Esophagus squamous epithelium (tissue), 5 donors: ENCODE data around the gene ALDH1L1. TPM values are rescaled to one million over a fixed set of nuclear protein-coding genes. Genes with fewer than 3 reads are reported as not detected.

Source experiments
- DNase-seq: peaks from one replicate; lab custom pipeline; 2025; lab: John Stamatoyannopoulos, UW
- H3K27ac ChIP-seq, 4 donors: fragments of 200-600 bp; sonication (generic); one replicate each; pipeline ENCODE4 v1.5.1; 2016 to 2019; ENCODE audit warnings: mild to moderate bottlenecking in 1 of 4
- H3K27me3 ChIP-seq, 4 donors: fragments of 200-600 bp; sonication (generic); 1 replicate in 3 of 4; 2 replicates in 1 of 4; pipeline versions ENCODE4 v1.5.1 to v1.6.0; 2017 to 2021; ENCODE audit warnings: antibody characterized with exemption in 1 of 4
- H3K36me3 ChIP-seq, 3 donors: fragments of 200-600 bp; sonication (generic); one replicate each; pipeline ENCODE4 v1.5.1; 2016 to 2019
- H3K4me1 ChIP-seq, 3 donors: fragments of 200-600 bp; sonication (generic); one replicate each; pipeline ENCODE4 v1.5.1; 2017 to 2019
- H3K4me3 ChIP-seq, 4 donors: fragments of 200-600 bp; sonication (generic); 1 replicate in 3 of 4; 2 replicates in 1 of 4; pipeline ENCODE4 v1.5.1; 2016 to 2019; ENCODE audit warnings: mild to moderate bottlenecking in 2 of 4, moderate library complexity in 1 of 4
- H3K9me3 ChIP-seq, 3 donors: fragments of 200-600 bp; sonication (generic); one replicate each; pipeline ENCODE4 v1.5.1; 2016 to 2019
- CTCF ChIP-seq, 6 experiments: fragments of 450-650 bp in 4 of 6; fragments of 200-600 bp in 2 of 6; sonication (generic) in 2 of 6; IDR thresholded peaks; one replicate each; pipeline ENCODE4 v1.5.1; 2016 to 2019; ENCODE audit warnings: antibody characterized with exemption in 6 of 6, mild to moderate bottlenecking in 4 of 6, moderate library complexity in 4 of 6
- POLR2A ChIP-seq, 4 donors: fragments of 450-650 bp; IDR thresholded peaks; one replicate each; pipeline ENCODE4 v1.6.1; 2017; ENCODE audit warnings: antibody characterized with exemption in 4 of 4, mild to moderate bottlenecking in 4 of 4, moderate library complexity in 3 of 4
- WGBS, 2 donors: methylation state at CpG; one replicate each; pipeline ENCODE4 v1.1.5; 2018; 5-methylcytosine and 5-hydroxymethylcytosine counted together
- intact Hi-C: fragments of 100-400 bp; cut with DNase I; formaldehyde crosslinking; loops from one replicate; pipeline ENCODE4 v1.15.0; 2022
- total RNA-seq, 4 donors: library from RNA; depleted of rRNA; stranded (reverse); fragments of >200 nt; gene quantifications; one replicate each; pipeline ENCODE4 v1.1.0, GENCODE V29; 2016
- donor health status: DM: yes; HTN: yes; CAD: no.

Gene ALDH1L1
- total RNA-seq: 10 to 100 TPM in 1 of 4 donors, 1 to 10 TPM in 3; 1.6 to 19.3 (median 4.4) TPM

- peak; percentile 22 for DNase-seq
- no peaks in the 10 kb centered on the region for H3K36me3 ChIP-seq
- peaks cover 4 to 30% (median 12%) of the 10 kb centered on the region in 3 donors for H3K4me1 ChIP-seq
- peak within 1 kb of the TSS; percentile 40 to 76 (median 60) for H3K4me3 ChIP-seq
- H3K27ac ChIP-seq: peak within 1 kb of the TSS; percentile 57 to 88 (median 74)
- TF ChIP-seq CTCF (IDR thresholded peaks at IDR 0.05) (no peak), POLR2A (IDR thresholded peaks at IDR 0.05) (peak in 2 of 4 donors; percentile 20 to 47)
- no peaks in the 10 kb centered on the region for H3K9me3 ChIP-seq
- 9 to 12% methylated on average over 24 to 28 of the region's 54 CpGs for WGBS, 2 donors
- peaks cover 0 to 25% (median 0%) of the 10 kb centered on the region in 4 donors for H3K27me3 ChIP-seq
- intact Hi-C loops: no loop called here
Measured at GRCh38 chr3:126180477-126181397, at the start of gene ALDH1L1. Gene ALDH1L1 (minus strand): TSS chr3:126180586. CDS start chr3:126160979, 19,607 bp downstream.

GRCh38 chr3:126226374-126226773 is 46.0 kb upstream of the ALDH1L1 start:
- no peak overlapping the region for H3K27ac ChIP-seq
- no peaks in the 10 kb centered on the region for H3K4me1 ChIP-seq
- intact Hi-C loops: no loop called here
- 45 to 72% methylated on average over 1 of the region's 1 CpG for WGBS, 2 donors
- H3K36me3 ChIP-seq: no peaks in the 10 kb centered on the region
- H3K9me3 ChIP-seq: no peaks in the 10 kb centered on the region
- no peak for DNase-seq
- TF ChIP-seq CTCF (IDR thresholded peaks at IDR 0.05) (no peak), POLR2A (IDR thresholded peaks at IDR 0.05) (no peak)
- no peak overlapping the region for H3K4me3 ChIP-seq
- H3K27me3 ChIP-seq: peaks cover 0 to 6% (median 0%) of the 10 kb centered on the region in 4 donors

GRCh38 chr3:126216416-126216815 is 36.0 kb upstream of the ALDH1L1 start:
- peaks cover 0 to 58% (median 0%) of the 10 kb centered on the region in 4 donors for H3K27me3 ChIP-seq
- no peak overlapping the region for H3K4me3 ChIP-seq
- H3K9me3 ChIP-seq: no peaks in the 10 kb centered on the region
- H3K27ac ChIP-seq: no peak overlapping the region
- no peaks in the 10 kb centered on the region for H3K36me3 ChIP-seq
- intact Hi-C loops: no loop called here
- DNase-seq: no peak
- 38 to 40% methylated on average over 1 of the region's 1 CpG for WGBS, 2 donors
- TF ChIP-seq POLR2A (IDR thresholded peaks at IDR 0.05): no peak
- peaks cover 10 to 18% (median 12%) of the 10 kb centered on the region in 3 donors for H3K4me1 ChIP-seq

GRCh38 chr3:126213379-126214028 is 33.1 kb upstream of the ALDH1L1 start:
- TF ChIP-seq POLR2A (IDR thresholded peaks at IDR 0.05) (no peak), CTCF (IDR thresholded peaks at IDR 0.05) (peak in 1 of 6 experiments; percentile 0)
- Histone ChIP-seq H3K36me3 (no peaks in the 10 kb centered on the region), H3K4me1 (peaks cover 12 to 23% (median 12%) of the 10 kb centered on the region in 3 donors), H3K9me3 (no peaks in the 10 kb centered on the region), H3K27me3 (peaks cover 0 to 61% (median 0%) of the 10 kb centered on the region in 4 donors), H3K27ac (peak overlapping the region; percentile 45 to 75 (median 54)), H3K4me3 (peak overlapping the region; percentile 31 to 64 (median 48))
- DNase-seq: no peak
- 20% methylated on average over 2 of the region's 50 CpGs; no CpG with 5 or more reads in 1 of the 2 donors for WGBS, 2 donors
- intact Hi-C loops: no loop called here

- H3K4me1 ChIP-seq: peaks cover 12 to 29% (median 15%) of the 10 kb centered on the region in 3 donors
- peak overlapping the region; percentile 45 to 75 (median 54) for H3K27ac ChIP-seq
- H3K36me3 ChIP-seq: no peaks in the 10 kb centered on the region
- peaks cover 0 to 61% (median 0%) of the 10 kb centered on the region in 4 donors for H3K27me3 ChIP-seq
- TF ChIP-seq POLR2A (IDR thresholded peaks at IDR 0.05): no peak
- TF ChIP-seq CTCF (IDR thresholded peaks at IDR 0.05): peak in 4 of 6 experiments; percentile 33 to 50 (median 39)
- peak overlapping the region; percentile 31 to 64 (median 48) for H3K4me3 ChIP-seq
- DNase-seq: no peak
- intact Hi-C loops: no loop called here
- H3K9me3 ChIP-seq: no peaks in the 10 kb centered on the region
- WGBS, 2 donors: 12 to 13% methylated on average over 9 to 11 of the region's 57 CpGs
Measured at GRCh38 chr3:126212620-126213378, 32.4 kb upstream of the ALDH1L1 start.
